ENCODE measurements around the gene MCUB.

MCUB gene

GRCh38 chr4:109560687-109561461, 828 bp downstream of the MCUB start:
- peak; percentile 39 for DNase-seq (ENCODE audit: low read depth)

GRCh38 chr4:109562457-109563239, 2.6 kb downstream of the MCUB start:
- DNase-seq (ENCODE audit: low read depth) = no peak
- no peak for TF ChIP-seq CTCF (IDR thresholded peaks at IDR 0.05; ENCODE audit: control insufficient read depth, insufficient read depth, low read depth, low read length, missing control alignments)
- H3K4me3 ChIP-seq (ENCODE audit: control insufficient read depth, low read depth, low read length) = no peak overlapping the region

More at GRCh38 chr4:109560687-109561461, 828 bp downstream of the MCUB start:
- peak overlapping the region; percentile 89 for H3K4me3 ChIP-seq (ENCODE audit: control insufficient read depth, low read depth, low read length)
- TF ChIP-seq CTCF (IDR thresholded peaks at IDR 0.05; ENCODE audit: control insufficient read depth, insufficient read depth, low read depth, low read length, missing control alignments) = no peak

- no peak for TF ChIP-seq CTCF (IDR thresholded peaks at IDR 0.05; ENCODE audit: control insufficient read depth, insufficient read depth, low read depth, low read length, missing control alignments)
- no peak for DNase-seq (ENCODE audit: low read depth)
- no peak overlapping the region for H3K4me3 ChIP-seq (ENCODE audit: control insufficient read depth, low read depth, low read length)
These were observed 11.4 kb downstream of the MCUB start for GRCh38 chr4:109571494-109571893.

GRCh38 chr4:109572154-109572553, 12.1 kb downstream of the MCUB start:
- TF ChIP-seq CTCF (IDR thresholded peaks at IDR 0.05; ENCODE audit: control insufficient read depth, insufficient read depth, low read depth, low read length, missing control alignments) = no peak
- no peak overlapping the region for H3K4me3 ChIP-seq (ENCODE audit: control insufficient read depth, low read depth, low read length)
- DNase-seq (ENCODE audit: low read depth) = no peak

- no peak overlapping the region for H3K4me3 ChIP-seq (ENCODE audit: control insufficient read depth, low read depth, low read length)
- DNase-seq (ENCODE audit: low read depth) = no peak
- TF ChIP-seq CTCF (IDR thresholded peaks at IDR 0.05; ENCODE audit: control insufficient read depth, insufficient read depth, low read depth, low read length, missing control alignments) = no peak
These were observed 14.4 kb downstream of the MCUB start for GRCh38 chr4:109574443-109574850.

- no peak for TF ChIP-seq CTCF (IDR thresholded peaks at IDR 0.05; ENCODE audit: control insufficient read depth, insufficient read depth, low read depth, low read length, missing control alignments)
- DNase-seq (ENCODE audit: low read depth) = no peak
- H3K4me3 ChIP-seq (ENCODE audit: control insufficient read depth, low read depth, low read length) = no peak overlapping the region
These were observed 15.1 kb downstream of the MCUB start for GRCh38 chr4:109574931-109575804.
